DND-41 (cell line): ENCODE results near the gene TMEM61.
"Not testable (repeated sequence)": the region's sequence is repeated elsewhere in the genome, so short reads cannot be mapped to it uniquely, and the experiment has no call there.

Experiments used
- ATAC-seq: fragments of 200-7000 bp; cut with Tn5 transposase; 3 replicates; pipeline ENCODE4 v1.9.1; 2021; ENCODE audit warnings: low read depth; ENCODE audit not compliant: insufficient read depth
- DNase-seq: peaks from one replicate; pipeline ENCODE4 v3.0.0-alpha.2; 2020
- H2AFZ ChIP-seq: 2 replicates; pipeline ENCODE4 v1.6.0; 2012; ENCODE audit warnings: low read depth, low read length
- H3K27ac ChIP-seq: 2 replicates; pipeline ENCODE4 v1.5.1; 2012; ENCODE audit warnings: low read length, inconsistent platforms
- H3K27me3 ChIP-seq: fragments of 200-600 bp; sonication (generic); 2 replicates; pipeline ENCODE4 v1.6.0; 2012; ENCODE audit warnings: low read length, mild to moderate bottlenecking, inconsistent platforms; ENCODE audit not compliant: insufficient read depth, poor library complexity
- H3K36me3 ChIP-seq: 2 replicates; pipeline ENCODE4 v1.5.1; 2012; ENCODE audit warnings: low read length, inconsistent platforms; ENCODE audit not compliant: insufficient read depth
- H3K4me1 ChIP-seq: 2 replicates; pipeline ENCODE4 v1.5.1; 2012; ENCODE audit warnings: mild to moderate bottlenecking, low read length; ENCODE audit not compliant: insufficient read depth
- H3K4me2 ChIP-seq: 2 replicates; pipeline ENCODE4 v1.6.0; 2012; ENCODE audit warnings: mild to moderate bottlenecking, moderate library complexity, low read length, inconsistent platforms; ENCODE audit not compliant: insufficient read depth
- H3K4me3 ChIP-seq, 2 experiments: fragments of 200-600 bp in 1 of 2; shearing (Covaris generic) in 1 of 2; 2 replicates each; pipeline ENCODE4 v1.5.1; 2012 to 2016; ENCODE audit warnings: inconsistent platforms in 2 of 2, low read length in 2 of 2, mild to moderate bottlenecking in 2 of 2, low read depth in 1 of 2, moderate library complexity in 1 of 2
- H3K79me2 ChIP-seq: 2 replicates; pipeline ENCODE4 v1.6.0; 2012; ENCODE audit warnings: low read length, inconsistent platforms; ENCODE audit not compliant: insufficient read depth
- H3K9ac ChIP-seq: 2 replicates; pipeline ENCODE4 v1.6.0; 2012; ENCODE audit warnings: low read depth, mild to moderate bottlenecking, inconsistent platforms, low read length, moderate library complexity
- H3K9me3 ChIP-seq: 2 replicates; pipeline ENCODE4 v1.5.1; 2012; ENCODE audit warnings: low read length, moderate library complexity, mild to moderate bottlenecking, inconsistent platforms; ENCODE audit not compliant: insufficient read depth, severe bottlenecking
- H4K20me1 ChIP-seq: 2 replicates; pipeline ENCODE4 v1.6.0; 2012; ENCODE audit warnings: low read length; ENCODE audit not compliant: insufficient read depth
- EZH2 ChIP-seq: IDR thresholded peaks from 3 replicates; pipeline ENCODE4 v1.6.1; 2012; ENCODE audit warnings: borderline replicate concordance, low read depth, mild to moderate bottlenecking, moderate library complexity, low read length, inconsistent platforms; ENCODE audit not compliant: severe bottlenecking
- TF ChIP-seq, protein P1 (sequence below): IDR thresholded peaks from 2 replicates; pipeline ENCODE4 v1.5.1; 2012; ENCODE audit warnings: borderline replicate concordance, low read length, moderate library complexity, mild to moderate bottlenecking; ENCODE audit not compliant: poor library complexity, severe bottlenecking; ENCODE audit errors: extremely low read depth

TMEM61 gene

GRCh38 chr1:54962612-54963395 is 17.6 kb upstream of the TMEM61 start:
- ATAC-seq (no peak), DNase-seq (no peak)
- Histone ChIP-seq H3K36me3 (no peaks in the 10 kb centered on the region), H3K4me2 (no peak overlapping the region), H3K27ac (no peak overlapping the region), H3K9me3 (peaks cover 6% of the 10 kb centered on the region), H3K79me2 (no peaks in the 10 kb centered on the region), H2AFZ (no peak overlapping the region), H3K4me1 (0 out of 2 replicates have a peak, but pooled peaks cover 4% of the 10 kb centered on the region), H4K20me1 (no peaks in the 10 kb centered on the region), H3K9ac (no peak overlapping the region), H3K27me3 (no peaks in the 10 kb centered on the region), H3K4me3 (no peak overlapping the region)
- TF ChIP-seq EZH2, result no peak
- TF ChIP-seq, protein P1, sequence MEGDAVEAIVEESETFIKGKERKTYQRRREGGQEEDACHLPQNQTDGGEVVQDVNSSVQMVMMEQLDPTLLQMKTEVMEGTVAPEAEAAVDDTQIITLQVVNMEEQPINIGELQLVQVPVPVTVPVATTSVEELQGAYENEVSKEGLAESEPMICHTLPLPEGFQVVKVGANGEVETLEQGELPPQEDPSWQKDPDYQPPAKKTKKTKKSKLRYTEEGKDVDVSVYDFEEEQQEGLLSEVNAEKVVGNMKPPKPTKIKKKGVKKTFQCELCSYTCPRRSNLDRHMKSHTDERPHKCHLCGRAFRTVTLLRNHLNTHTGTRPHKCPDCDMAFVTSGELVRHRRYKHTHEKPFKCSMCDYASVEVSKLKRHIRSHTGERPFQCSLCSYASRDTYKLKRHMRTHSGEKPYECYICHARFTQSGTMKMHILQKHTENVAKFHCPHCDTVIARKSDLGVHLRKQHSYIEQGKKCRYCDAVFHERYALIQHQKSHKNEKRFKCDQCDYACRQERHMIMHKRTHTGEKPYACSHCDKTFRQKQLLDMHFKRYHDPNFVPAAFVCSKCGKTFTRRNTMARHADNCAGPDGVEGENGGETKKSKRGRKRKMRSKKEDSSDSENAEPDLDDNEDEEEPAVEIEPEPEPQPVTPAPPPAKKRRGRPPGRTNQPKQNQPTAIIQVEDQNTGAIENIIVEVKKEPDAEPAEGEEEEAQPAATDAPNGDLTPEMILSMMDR, result no peak

- not testable (repeated sequence) for H3K36me3 ChIP-seq, H2AFZ ChIP-seq, ATAC-seq, H3K27ac ChIP-seq, H4K20me1 ChIP-seq, H3K4me3 ChIP-seq, H3K27me3 ChIP-seq, DNase-seq, H3K9ac ChIP-seq, H3K4me1 ChIP-seq, H3K9me3 ChIP-seq, H3K79me2 ChIP-seq, H3K4me2 ChIP-seq
Measured at GRCh38 chr1:54963829-54964228, 16.6 kb upstream of the TMEM61 start.

DNA sequence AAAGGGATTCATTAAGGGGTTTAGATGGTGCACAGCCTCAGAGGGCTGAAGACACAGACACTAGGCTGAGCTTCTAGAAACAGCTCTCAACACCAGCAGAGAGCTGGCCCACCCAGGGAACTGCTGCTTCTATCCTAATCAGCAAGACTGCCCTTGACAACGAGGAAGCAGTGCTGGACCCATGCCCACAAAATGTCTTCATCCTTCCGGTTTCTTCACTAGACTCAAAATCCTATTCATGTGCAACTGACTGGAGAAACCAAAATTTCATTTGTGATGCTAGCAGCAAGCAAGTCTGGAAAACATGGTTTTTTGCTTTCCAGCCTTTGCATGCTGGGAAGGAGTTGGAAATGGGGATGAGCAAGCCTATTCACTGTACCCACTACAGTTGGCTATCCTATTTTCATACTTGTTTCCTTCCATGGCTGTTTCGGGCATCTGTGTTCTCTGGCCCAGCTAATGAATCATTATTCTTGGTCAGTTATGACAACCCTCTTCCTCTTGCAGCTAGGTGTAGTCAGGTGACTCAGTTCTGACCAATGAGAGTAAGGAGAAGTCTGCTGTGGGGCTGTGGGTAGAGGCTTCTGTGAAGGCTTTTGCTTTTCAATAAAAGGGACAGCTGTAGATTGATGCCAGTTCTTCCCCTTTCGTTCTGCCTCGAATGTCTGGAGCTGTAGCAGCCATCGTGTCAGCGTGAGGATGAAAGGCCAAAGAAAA is 14.6 kb upstream of the TMEM61 start:
- H3K27ac ChIP-seq, result no peak overlapping the region
- no peak for TF ChIP-seq EZH2
- TF ChIP-seq, protein P1, result no peak
- H3K9me3 ChIP-seq, result no peaks in the 10 kb centered on the region
- H3K4me3 ChIP-seq, result no peak overlapping the region
- ATAC-seq (no peak), DNase-seq (no peak)
- 0 out of 2 replicates have a peak, but pooled peaks cover 4% of the 10 kb centered on the region for H3K4me1 ChIP-seq
- H4K20me1 ChIP-seq, result no peaks in the 10 kb centered on the region
- no peaks in the 10 kb centered on the region for H3K79me2 ChIP-seq
- no peaks in the 10 kb centered on the region for H3K36me3 ChIP-seq
- no peak overlapping the region for H3K9ac ChIP-seq
- peak overlapping the region; percentile 56; the same call in 1 of the 2 replicates for H2AFZ ChIP-seq
- no peaks in the 10 kb centered on the region for H3K27me3 ChIP-seq
- H3K4me2 ChIP-seq, result no peak overlapping the region

- ATAC-seq, result no peak
- TF ChIP-seq, protein P1, result no peak
- TF ChIP-seq EZH2, result no peak
- DNase-seq, result no peak
- Histone ChIP-seq H3K27me3 (no peaks in the 10 kb centered on the region), H3K9me3 (no peaks in the 10 kb centered on the region), H3K4me3 (no peak overlapping the region), H3K27ac (no peak overlapping the region), H3K79me2 (no peaks in the 10 kb centered on the region), H3K9ac (no peak overlapping the region), H2AFZ (no peak overlapping the region), H3K36me3 (no peaks in the 10 kb centered on the region), H3K4me2 (no peak overlapping the region), H3K4me1 (0 out of 2 replicates have a peak, but pooled peaks cover 4% of the 10 kb centered on the region), H4K20me1 (no peaks in the 10 kb centered on the region)
Measured at GRCh38 chr1:54967372-54967771, 13.1 kb upstream of the TMEM61 start.
